Calu3 (cell line): Measurements from ENCODE around the gene LRRC37A2. TPM values are rescaled to one million over a fixed set of nuclear protein-coding genes. Genes with fewer than 3 reads are reported as not detected.
"Not testable (repeated sequence)": the region's sequence is repeated elsewhere in the genome, so short reads cannot be mapped to it uniquely, and the experiment has no call there.

Experiments used
- BruUV-seq: library from RNA; stranded (reverse); fragments of 400-500 nt; replicated peaks from 2 replicates; lab custom pipeline; 2021; lab: Mats Ljungman, UMichigan
- CTCF ChIA-PET: fragments of 300-600 bp; sonication (Branson Sonifier 250); formaldehyde crosslinking; loops from one replicate; lab custom pipeline; 2022; ENCODE audit warnings: antibody characterized with exemption; lab: Charles Lee
- DNase-seq: peaks from one replicate; pipeline ENCODE4 v3.0.0; 2022
- H3K27ac Mint-ChIP-seq: one replicate; pipeline ENCODE4 v1.8.0; 2022; ENCODE audit warnings: mixed read lengths; ENCODE audit not compliant: unreplicated experiment
- H3K27me3 Mint-ChIP-seq: one replicate; pipeline ENCODE4 v1.8.0; 2022; ENCODE audit warnings: mixed read lengths; ENCODE audit not compliant: unreplicated experiment
- H3K36me3 Mint-ChIP-seq: one replicate; pipeline ENCODE4 v1.8.0; 2022; ENCODE audit warnings: mild to moderate bottlenecking, moderate library complexity, mixed read lengths; ENCODE audit not compliant: insufficient read depth, unreplicated experiment
- H3K4me1 Mint-ChIP-seq: one replicate; pipeline ENCODE4 v1.8.0; 2022; ENCODE audit warnings: mild to moderate bottlenecking, low read depth, mixed read lengths; ENCODE audit not compliant: unreplicated experiment
- H3K4me3 Mint-ChIP-seq: one replicate; pipeline ENCODE4 v1.8.0; 2022; ENCODE audit warnings: mild to moderate bottlenecking, low read depth, moderate library complexity, mixed read lengths; ENCODE audit not compliant: unreplicated experiment
- H3K9me3 Mint-ChIP-seq: one replicate; pipeline ENCODE4 v1.8.0; 2022; ENCODE audit warnings: low read depth, mixed read lengths; ENCODE audit not compliant: unreplicated experiment
- intact Hi-C: fragments of 100-400 bp; cut with micrococcal nuclease; formaldehyde crosslinking; loops from one replicate; pipeline ENCODE4 v1.10.0; 2022; ENCODE audit not compliant: unreplicated experiment
- total RNA-seq: library from RNA; stranded (reverse); gene quantifications from 2 replicates; pipeline ENCODE4 v1.2.3, GENCODE V29; 2022

The LRRC37A2 gene
- total RNA-seq, 1 experiment from 2014 or later, result 35.6 TPM

DNA sequence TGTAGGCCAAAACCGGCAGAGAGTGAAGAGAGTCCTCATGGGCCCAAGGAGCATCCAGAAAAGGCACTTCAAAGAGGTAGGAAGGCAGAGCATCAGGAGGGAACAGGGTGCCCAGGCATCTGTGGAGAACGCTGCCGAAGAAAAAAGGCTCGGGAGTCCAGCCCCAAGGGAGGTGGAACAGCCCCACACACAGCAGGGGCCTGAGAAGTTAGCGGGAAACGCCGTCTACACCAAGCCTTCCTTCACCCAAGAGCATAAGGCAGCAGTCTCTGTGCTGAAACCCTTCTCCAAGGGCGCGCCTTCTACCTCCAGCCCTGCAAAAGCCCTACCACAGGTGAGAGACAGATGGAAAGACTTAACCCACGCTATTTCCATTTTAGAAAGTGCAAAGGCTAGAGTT lies 36.3 kb downstream of the LRRC37A2 start:
- DNase-seq, H3K27me3 Mint-ChIP-seq, H3K4me1 Mint-ChIP-seq, intact Hi-C loops, H3K27ac Mint-ChIP-seq, H3K36me3 Mint-ChIP-seq, CTCF ChIA-PET, H3K4me3 Mint-ChIP-seq, BruUV-seq, H3K9me3 Mint-ChIP-seq: not testable (repeated sequence)

- BruUV-seq, CTCF ChIA-PET, DNase-seq, H3K4me3 Mint-ChIP-seq, H3K4me1 Mint-ChIP-seq, H3K27me3 Mint-ChIP-seq, H3K9me3 Mint-ChIP-seq, H3K36me3 Mint-ChIP-seq, H3K27ac Mint-ChIP-seq, intact Hi-C loops: not testable (repeated sequence)
Measured at GRCh38 chr17:46559155-46559554, 46.9 kb downstream of the LRRC37A2 start.

DNA sequence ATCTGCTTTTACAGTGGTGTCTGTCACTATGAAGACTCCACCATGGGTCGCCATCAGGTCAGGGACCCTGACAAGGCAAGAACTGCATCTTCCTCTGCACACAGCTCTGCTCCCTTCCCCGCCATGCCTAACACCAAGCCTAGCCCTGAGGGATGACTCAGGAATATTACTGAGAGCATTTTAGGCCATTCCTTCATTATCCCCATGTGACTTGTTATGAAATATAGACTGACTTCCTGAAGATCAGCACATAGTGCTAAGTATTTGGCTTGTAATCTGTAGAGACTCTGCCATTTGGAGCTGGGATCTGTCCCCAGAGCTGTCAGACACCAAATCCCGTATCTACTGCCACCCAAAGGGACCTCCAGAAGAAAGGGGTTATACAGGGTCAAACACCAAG lies 47.8 kb downstream of the LRRC37A2 start:
- H3K4me3 Mint-ChIP-seq, H3K9me3 Mint-ChIP-seq, CTCF ChIA-PET, intact Hi-C loops, DNase-seq, H3K27ac Mint-ChIP-seq, H3K4me1 Mint-ChIP-seq, H3K27me3 Mint-ChIP-seq, H3K36me3 Mint-ChIP-seq: not testable (repeated sequence)
- BruUV-seq, result TSS peak; percentile 22

DNA sequence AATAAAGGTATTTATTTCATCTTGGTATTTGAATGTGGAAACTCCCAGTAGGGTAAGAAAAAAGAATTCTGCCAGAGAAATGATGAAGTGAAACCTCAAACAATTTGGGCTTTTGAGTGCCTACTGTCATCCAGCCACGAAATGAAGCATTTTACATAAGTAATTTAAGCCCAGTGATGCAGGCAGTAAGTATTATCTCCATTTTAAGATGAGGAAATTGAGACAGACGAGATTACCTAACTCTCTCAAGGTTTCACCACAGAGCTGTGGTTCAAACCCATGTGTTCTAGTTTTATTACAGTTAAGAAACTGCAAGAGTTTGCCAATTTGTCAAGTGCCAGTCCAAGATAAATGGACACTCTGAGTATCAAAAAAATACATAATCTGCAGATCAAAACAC lies 54.0 kb downstream of the LRRC37A2 start:
- H3K4me1 Mint-ChIP-seq, H3K9me3 Mint-ChIP-seq, H3K27me3 Mint-ChIP-seq, DNase-seq, H3K4me3 Mint-ChIP-seq, CTCF ChIA-PET, H3K27ac Mint-ChIP-seq, intact Hi-C loops, BruUV-seq, H3K36me3 Mint-ChIP-seq: not testable (repeated sequence)

DNA sequence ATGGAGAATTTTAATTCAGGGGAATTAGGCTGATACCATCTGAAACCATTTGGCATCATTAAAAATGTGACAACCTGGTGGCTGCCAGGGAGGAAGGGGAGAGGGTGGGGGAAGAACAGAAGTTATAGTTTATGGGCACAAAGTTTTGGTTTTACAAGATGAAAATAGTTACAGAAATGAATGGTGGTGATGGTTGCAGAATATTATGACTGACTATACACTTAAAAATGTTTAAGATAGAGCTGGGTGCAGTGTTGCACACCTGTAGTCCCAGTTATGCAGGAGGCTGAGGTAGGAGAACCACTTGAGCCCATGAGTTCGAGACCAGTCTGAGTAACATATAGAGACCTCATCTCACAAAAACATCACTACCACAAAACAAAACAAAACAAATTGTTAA lies 54.7 kb downstream of the LRRC37A2 start:
- H3K27ac Mint-ChIP-seq, intact Hi-C loops, DNase-seq, CTCF ChIA-PET, H3K4me3 Mint-ChIP-seq, H3K9me3 Mint-ChIP-seq, H3K27me3 Mint-ChIP-seq, BruUV-seq, H3K36me3 Mint-ChIP-seq, H3K4me1 Mint-ChIP-seq: not testable (repeated sequence)

DNA sequence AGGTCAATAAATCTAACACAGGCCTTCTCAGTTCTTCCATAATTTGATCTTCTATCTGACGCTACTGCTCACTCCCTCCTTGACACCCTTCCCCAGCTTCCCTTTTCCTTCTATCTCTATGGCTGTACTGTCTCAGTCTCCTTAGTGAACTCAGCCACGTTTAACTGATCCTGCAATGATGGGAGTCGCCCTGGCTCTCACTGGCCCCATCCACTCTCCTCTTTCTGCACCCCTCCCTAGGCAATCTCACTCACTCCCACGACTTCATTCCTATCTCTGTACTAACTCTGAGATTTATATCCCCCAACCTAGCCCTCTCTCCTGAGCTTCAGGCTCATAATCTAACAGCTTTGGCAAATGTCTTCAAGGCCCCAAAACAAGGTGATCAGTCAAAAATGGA lies 59.5 kb downstream of the LRRC37A2 start:
- BruUV-seq, DNase-seq, H3K4me1 Mint-ChIP-seq, intact Hi-C loops, CTCF ChIA-PET, H3K27ac Mint-ChIP-seq, H3K27me3 Mint-ChIP-seq, H3K4me3 Mint-ChIP-seq, H3K36me3 Mint-ChIP-seq, H3K9me3 Mint-ChIP-seq: not testable (repeated sequence)

DNA sequence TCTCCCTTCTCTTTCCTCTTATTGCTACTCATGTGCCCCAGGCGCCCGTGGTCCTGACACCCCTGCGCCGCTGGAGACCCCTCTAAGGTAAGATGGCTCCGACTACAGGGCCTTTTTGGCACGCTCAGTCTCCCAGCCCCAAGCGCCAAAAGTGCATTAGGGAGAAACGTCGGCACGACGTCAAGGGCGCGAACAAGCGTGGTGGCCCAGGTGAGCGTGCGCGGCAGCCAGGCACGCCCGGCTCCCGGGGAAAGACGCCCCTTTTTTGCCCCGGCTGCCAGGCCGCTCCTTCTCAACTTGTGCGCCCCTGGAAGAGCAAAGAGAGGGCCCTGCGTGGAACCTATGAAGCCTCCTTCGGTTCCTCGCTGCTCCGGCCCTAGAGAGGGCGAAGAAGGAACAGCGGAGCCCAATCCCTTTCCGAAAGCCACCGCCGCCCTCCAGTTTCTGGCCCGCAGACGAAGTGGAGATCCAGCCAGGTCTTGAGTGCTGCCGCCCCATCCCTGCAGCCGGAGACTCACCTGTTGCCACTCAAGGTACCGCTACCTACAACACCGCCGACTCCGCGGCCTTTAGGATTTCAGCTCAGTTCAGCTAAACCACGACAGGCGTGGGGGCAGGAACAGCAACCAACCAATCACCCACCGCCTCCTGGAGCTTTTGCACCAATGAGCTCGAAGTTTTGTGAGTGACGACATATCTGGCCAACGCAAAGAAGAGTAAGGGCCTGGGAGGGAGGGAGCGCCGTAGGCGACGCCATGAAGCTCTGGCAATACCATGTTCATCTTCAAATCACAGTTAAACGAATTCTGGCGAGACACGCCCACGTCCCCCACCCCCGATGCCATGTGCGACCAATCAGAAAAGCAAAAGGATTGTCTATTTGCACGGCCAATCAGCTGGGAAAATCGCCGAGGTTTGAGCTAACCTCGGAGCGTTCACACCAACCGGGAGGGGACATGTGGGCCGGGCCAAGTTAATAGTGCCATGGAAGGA lies 67.1 kb downstream of the LRRC37A2 start, which contains the start of gene ARL17A:
ARL17A (minus strand) TSS at position 609 of the 993 bp plus-strand sequence. CDS start 3,369 bp downstream, outside the sequence.
- H3K27ac Mint-ChIP-seq, H3K9me3 Mint-ChIP-seq, intact Hi-C loops, H3K4me3 Mint-ChIP-seq, H3K36me3 Mint-ChIP-seq, H3K4me1 Mint-ChIP-seq, CTCF ChIA-PET, H3K27me3 Mint-ChIP-seq: not testable (repeated sequence)
- DNase-seq, result peak; percentile 92
- BruUV-seq, result TSS peak; percentile 92

DNA sequence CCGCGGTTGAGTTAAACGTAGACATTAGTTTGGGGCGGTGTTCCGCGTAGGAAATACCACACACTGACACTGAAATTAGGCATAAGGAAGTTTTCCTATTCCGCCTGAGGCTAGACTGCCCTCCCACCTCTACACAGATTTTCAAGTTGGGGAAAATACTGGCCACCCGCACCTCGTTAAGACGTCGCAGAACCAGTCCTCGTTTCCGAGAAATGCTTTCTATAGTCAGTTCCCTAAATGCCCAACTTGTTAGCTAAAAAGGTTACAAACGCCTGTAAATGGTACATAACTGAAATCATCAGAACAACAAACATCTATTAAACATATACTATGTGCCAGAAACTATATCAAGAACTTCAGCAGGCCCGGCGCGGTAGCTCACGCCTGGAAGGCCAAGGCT lies 67.8 kb downstream of the LRRC37A2 start:
- intact Hi-C loops, H3K27me3 Mint-ChIP-seq, H3K4me1 Mint-ChIP-seq, DNase-seq, CTCF ChIA-PET, H3K4me3 Mint-ChIP-seq, H3K36me3 Mint-ChIP-seq, H3K9me3 Mint-ChIP-seq, H3K27ac Mint-ChIP-seq, BruUV-seq: not testable (repeated sequence)

DNA sequence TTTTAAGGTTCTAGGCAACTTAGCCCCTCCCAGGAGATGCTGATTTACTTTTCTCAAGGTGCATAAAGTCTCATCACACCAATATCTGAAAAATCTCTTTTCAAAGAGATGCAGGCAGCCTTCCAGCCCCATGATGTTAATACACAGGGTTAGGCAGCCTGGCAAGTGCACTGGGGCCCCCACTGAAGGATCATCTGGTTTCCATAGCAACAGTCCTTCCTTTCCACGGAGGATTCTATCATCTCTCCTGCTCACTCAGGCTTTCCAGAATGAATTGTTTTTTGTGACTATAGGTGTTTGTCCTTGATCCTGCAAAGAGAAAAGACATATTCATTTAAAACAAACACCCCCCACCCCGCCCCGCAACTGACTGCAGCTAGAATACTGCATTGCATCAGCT lies 73.2 kb downstream of the LRRC37A2 start:
- intact Hi-C loops, H3K4me3 Mint-ChIP-seq, DNase-seq, H3K9me3 Mint-ChIP-seq, BruUV-seq, CTCF ChIA-PET, H3K27ac Mint-ChIP-seq, H3K36me3 Mint-ChIP-seq, H3K27me3 Mint-ChIP-seq, H3K4me1 Mint-ChIP-seq: not testable (repeated sequence)
